Upper lobe of left lung (tissue), 4 donors: ENCODE data around the gene LTBP1.

Source experiments
- CTCF ChIP-seq, 6 experiments: fragments of 450-650 bp in 4 of 6; fragments of 200-600 bp in 2 of 6; sonication (generic) in 2 of 6; IDR thresholded peaks; one replicate each; pipeline ENCODE4 v1.5.1; 2016 to 2019; ENCODE audit warnings: antibody characterized with exemption in 6 of 6
- EP300 ChIP-seq, 4 donors: sonication (generic); formaldehyde crosslinking; IDR thresholded peaks; one replicate each; pipeline ENCODE4 v1.5.1; 2017; ENCODE audit warnings: antibody characterized with exemption in 4 of 4, control low read depth in 2 of 4
- POLR2A ChIP-seq, 4 donors: fragments of 450-650 bp; IDR thresholded peaks; one replicate each; pipeline ENCODE4 v1.5.1; 2016 to 2017; ENCODE audit warnings: antibody characterized with exemption in 4 of 4, mild to moderate bottlenecking in 2 of 4
- POLR2AphosphoS5 ChIP-seq, 2 donors: sonication (generic); formaldehyde crosslinking; IDR thresholded peaks; one replicate each; pipeline ENCODE4 v1.5.1; 2017; ENCODE audit warnings: antibody characterized with exemption in 2 of 2

- TF ChIP-seq CTCF (IDR thresholded peaks at IDR 0.05) (no peak), POLR2A (IDR thresholded peaks at IDR 0.05) (no peak), POLR2AphosphoS5 (IDR thresholded peaks at IDR 0.05) (no peak), EP300 (IDR thresholded peaks at IDR 0.05) (no peak)
Measured at GRCh38 chr2:33339269-33339668, 392.5 kb downstream of the LTBP1 start.
